HCT116 (cell line): ENCODE data around the gene PCNX1. TPM values are rescaled to one million over a fixed set of nuclear protein-coding genes. Genes with fewer than 3 reads are reported as not detected.
"Not testable (repeated sequence)": the region's sequence is repeated elsewhere in the genome, so short reads cannot be mapped to it uniquely, and the experiment has no call there.

Source experiments
- ATAC-seq: fragments of 200-7000 bp; cut with Tn5 transposase; 2 replicates; pipeline ENCODE4 v1.9.1; 2020; ENCODE audit warnings: mild to moderate bottlenecking, moderate library complexity
- BruUV-seq: library from RNA; stranded (reverse); fragments of 400-500 nt; replicated peaks from 2 replicates; lab custom pipeline; 2021; lab: Mats Ljungman, UMichigan
- CTCF ChIA-PET: fragments of 300-600 bp; sonication (Branson Sonifier 250); formaldehyde crosslinking; loops from one replicate; lab custom pipeline; 2021; ENCODE audit warnings: antibody characterized with exemption; lab: Charles Lee
- POLR2A ChIA-PET: fragments of 300-600, 350-600 bp; sonication (Branson Sonifier 250); formaldehyde crosslinking; loops from one replicate; lab custom pipeline; 2021; ENCODE audit warnings: antibody characterized with exemption; lab: Charles Lee
- RAD21 ChIA-PET, 2 experiments: fragments of 300-600 bp; sonication (Branson Sonifier 250); formaldehyde crosslinking; loops; one replicate each; lab custom pipeline; 2023; ENCODE audit warnings: low total read pairs in 2 of 2; ENCODE audit not compliant: uncharacterized antibody in 2 of 2, unreplicated experiment in 2 of 2, low non-redundant PET in 1 of 2; lab: Charles Lee
- DNase-seq: peaks from one replicate; pipeline ENCODE4 v3.0.0-alpha.2; 2010; ENCODE audit warnings: low read depth, low spot score
- H2AFZ ChIP-seq: fragments of 200-600 bp; shearing (Covaris generic), sonication (generic); 2 replicates; pipeline ENCODE4 v1.6.1; 2017; ENCODE audit warnings: low read depth, mixed run types, mixed read lengths, antibody characterized with exemption, low read length; ENCODE audit not compliant: poor library complexity, severe bottlenecking
- H3K27ac ChIP-seq: 2 replicates; pipeline ENCODE4 v1.5.1; 2012; ENCODE audit warnings: low read depth, low read length
- H3K27me3 ChIP-seq: fragments of 200-600 bp; sonication (generic); 2 replicates; pipeline ENCODE4 v1.6.1; 2016; ENCODE audit warnings: mixed run types, low read length, mixed read lengths; ENCODE audit not compliant: insufficient read depth
- H3K36me3 ChIP-seq, 2 experiments: fragments of 200-500 bp in 1 of 2; fragments of 200-600 bp in 1 of 2; sonication (Bioruptor generic) in 1 of 2; sonication (generic) in 1 of 2; 2 replicates each; pipeline versions ENCODE4 v1.5.1 to v1.6.1; 2014 to 2016; ENCODE audit warnings: low read length in 2 of 2, inconsistent platforms in 1 of 2, mixed read lengths in 1 of 2, mixed run types in 1 of 2; ENCODE audit not compliant: insufficient read depth in 2 of 2, control insufficient read depth in 1 of 2
- H3K4me1 ChIP-seq, 2 experiments: fragments of 200-600 bp in 1 of 2; sonication (generic) in 1 of 2; 2 replicates each; pipeline versions ENCODE4 v1.5.1 to v1.6.1; 2012 to 2017; ENCODE audit warnings: low read length in 2 of 2, inconsistent platforms in 1 of 2, mild to moderate bottlenecking in 1 of 2, mixed read lengths in 1 of 2, mixed run types in 1 of 2, moderate library complexity in 1 of 2; ENCODE audit not compliant: insufficient read depth in 2 of 2, control insufficient read depth in 1 of 2
- H3K4me2 ChIP-seq: fragments of 200-600 bp; sonication (generic); 2 replicates; pipeline ENCODE4 v1.6.1; 2017; ENCODE audit warnings: mixed run types, low read length, mixed read lengths
- H3K4me3 ChIP-seq, 2 experiments: fragments of 200-600 bp in 1 of 2; sonication (generic) in 1 of 2; replicated peaks in 1 of 2; 2 replicates each; pipeline ENCODE4 v1.5.1; 2011 to 2016; ENCODE audit warnings: low read length in 2 of 2, control low read depth in 1 of 2, low read depth in 1 of 2, mild to moderate bottlenecking in 1 of 2, mixed read lengths in 1 of 2, mixed run types in 1 of 2
- H3K79me2 ChIP-seq: fragments of 200-600 bp; sonication (generic); 2 replicates; pipeline ENCODE4 v1.6.1; 2017; ENCODE audit warnings: mild to moderate bottlenecking, mixed run types, low read length, moderate library complexity, mixed read lengths; ENCODE audit not compliant: insufficient read depth
- H3K9ac ChIP-seq: fragments of 200-600 bp; sonication (generic); 2 replicates; pipeline ENCODE4 v1.6.1; 2016; ENCODE audit warnings: low read length, mixed read lengths
- H3K9me2 ChIP-seq: fragments of 200-600 bp; sonication (generic), shearing (Covaris generic); 2 replicates; pipeline ENCODE4 v1.6.1; 2017; ENCODE audit warnings: mixed run types, mild to moderate bottlenecking, moderate library complexity; ENCODE audit not compliant: insufficient read depth
- H3K9me3 ChIP-seq, 2 experiments: fragments of 200-500 bp in 1 of 2; fragments of 200-600 bp in 1 of 2; sonication (Bioruptor generic) in 1 of 2; sonication (generic) in 1 of 2; 2 replicates each; pipeline ENCODE4 v1.6.1; 2014 to 2017; ENCODE audit warnings: low read length in 2 of 2, mixed read lengths in 2 of 2, inconsistent platforms in 1 of 2, low read depth in 1 of 2, mild to moderate bottlenecking in 1 of 2, mixed run types in 1 of 2, moderate library complexity in 1 of 2; ENCODE audit not compliant: control insufficient read depth in 1 of 2, insufficient read depth in 1 of 2
- H4K20me1 ChIP-seq: fragments of 200-600 bp; sonication (generic), shearing (Covaris generic); 2 replicates; pipeline ENCODE4 v1.6.1; 2017; ENCODE audit warnings: mixed run types, mild to moderate bottlenecking, moderate library complexity; ENCODE audit not compliant: insufficient read depth
- CBX3 ChIP-seq: IDR thresholded peaks from 2 replicates; pipeline ENCODE4 v1.6.1; 2012; ENCODE audit warnings: low read depth
- CEBPB ChIP-seq: IDR thresholded peaks from 2 replicates; pipeline ENCODE4 v1.6.1; 2012; ENCODE audit warnings: low read depth
- ELF1 ChIP-seq: IDR thresholded peaks from 2 replicates; pipeline ENCODE4 v1.6.1; 2012; ENCODE audit warnings: low read depth, borderline replicate concordance
- FOSL1 ChIP-seq: IDR thresholded peaks from 2 replicates; pipeline ENCODE4 v1.6.1; 2012; ENCODE audit warnings: low read depth
- JUND ChIP-seq: IDR thresholded peaks from 2 replicates; pipeline ENCODE4 v1.6.1; 2012
- SIN3A ChIP-seq: IDR thresholded peaks from 2 replicates; pipeline ENCODE4 v1.6.1; 2012; ENCODE audit warnings: low read depth
- SP1 ChIP-seq: IDR thresholded peaks from 2 replicates; pipeline ENCODE4 v1.6.1; 2012; ENCODE audit warnings: low read depth
- SRF ChIP-seq: IDR thresholded peaks from 2 replicates; pipeline ENCODE4 v1.6.1; 2012; ENCODE audit warnings: low read depth
- intact Hi-C: fragments of 100-400 bp; cut with micrococcal nuclease; formaldehyde crosslinking; loops from 2 replicates; pipeline ENCODE4 v1.10.0; 2022
- total RNA-seq: library from RNA; stranded (reverse); gene quantifications from one replicate; pipeline ENCODE4 v1.2.1, GENCODE V29; 2021; ENCODE audit not compliant: unreplicated experiment
- TF ChIP-seq, protein P1 (sequence below): IDR thresholded peaks from 2 replicates; pipeline ENCODE4 v1.6.1; 2012; ENCODE audit warnings: low read depth
- TF ChIP-seq, protein P2 (sequence below): IDR thresholded peaks from 2 replicates; pipeline ENCODE4 v1.6.1; 2012
- TF ChIP-seq, protein P3 (sequence below): IDR thresholded peaks from 2 replicates; pipeline ENCODE4 v1.6.1; 2011; ENCODE audit warnings: mild to moderate bottlenecking, low read length, moderate library complexity; ENCODE audit not compliant: insufficient replicate concordance; ENCODE audit errors: extremely low read depth

Gene PCNX1
- total RNA-seq, 1 experiment from 2014 or later: 52.2 TPM

DNA sequence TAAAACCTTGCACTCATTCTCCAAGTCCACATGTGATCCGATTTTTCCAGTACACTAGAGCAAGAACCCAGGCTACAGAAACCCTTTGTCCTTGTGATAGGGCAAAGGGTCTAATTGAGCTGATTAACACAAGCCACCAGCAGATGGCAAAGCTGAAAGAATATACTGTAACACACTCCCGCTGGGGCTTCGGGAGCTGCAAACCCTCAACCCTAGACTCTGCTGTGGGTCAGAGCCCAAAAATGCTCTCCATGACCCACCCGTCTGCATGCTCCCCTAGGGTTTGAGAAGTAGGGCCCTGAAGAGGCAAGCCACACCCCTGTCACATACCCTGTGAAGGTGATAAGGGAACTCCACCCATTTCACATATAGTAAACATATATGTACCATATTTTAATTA is 33.6 kb upstream of the PCNX1 start:
- Histone ChIP-seq H3K4me1 (no peaks in the 10 kb centered on the region), H3K9me2 (no peaks in the 10 kb centered on the region), H3K79me2 (no peaks in the 10 kb centered on the region), H3K9ac (no peak overlapping the region), H3K4me2 (no peak overlapping the region), H3K36me3 (no peaks in the 10 kb centered on the region), H3K9me3 (peaks cover 4 to 7% of the 10 kb centered on the region in 2 experiments; a peak in 2 of 4 replicates), H3K4me3 (no peak overlapping the region), H2AFZ (no peak overlapping the region), H3K27ac (no peak overlapping the region), H3K27me3 (no peaks in the 10 kb centered on the region), H4K20me1 (no peaks in the 10 kb centered on the region)
- POLR2A ChIA-PET: no interaction called here
- CTCF ChIA-PET: no interaction called here
- no peak for ATAC-seq
- intact Hi-C loops: no loop called here
- TF ChIP-seq CBX3 (no peak), ELF1 (no peak), FOSL1 (no peak), JUND (no peak), SIN3A (no peak), SRF (no peak), SP1 (no peak), CEBPB (no peak)
- TF ChIP-seq, protein P1, sequence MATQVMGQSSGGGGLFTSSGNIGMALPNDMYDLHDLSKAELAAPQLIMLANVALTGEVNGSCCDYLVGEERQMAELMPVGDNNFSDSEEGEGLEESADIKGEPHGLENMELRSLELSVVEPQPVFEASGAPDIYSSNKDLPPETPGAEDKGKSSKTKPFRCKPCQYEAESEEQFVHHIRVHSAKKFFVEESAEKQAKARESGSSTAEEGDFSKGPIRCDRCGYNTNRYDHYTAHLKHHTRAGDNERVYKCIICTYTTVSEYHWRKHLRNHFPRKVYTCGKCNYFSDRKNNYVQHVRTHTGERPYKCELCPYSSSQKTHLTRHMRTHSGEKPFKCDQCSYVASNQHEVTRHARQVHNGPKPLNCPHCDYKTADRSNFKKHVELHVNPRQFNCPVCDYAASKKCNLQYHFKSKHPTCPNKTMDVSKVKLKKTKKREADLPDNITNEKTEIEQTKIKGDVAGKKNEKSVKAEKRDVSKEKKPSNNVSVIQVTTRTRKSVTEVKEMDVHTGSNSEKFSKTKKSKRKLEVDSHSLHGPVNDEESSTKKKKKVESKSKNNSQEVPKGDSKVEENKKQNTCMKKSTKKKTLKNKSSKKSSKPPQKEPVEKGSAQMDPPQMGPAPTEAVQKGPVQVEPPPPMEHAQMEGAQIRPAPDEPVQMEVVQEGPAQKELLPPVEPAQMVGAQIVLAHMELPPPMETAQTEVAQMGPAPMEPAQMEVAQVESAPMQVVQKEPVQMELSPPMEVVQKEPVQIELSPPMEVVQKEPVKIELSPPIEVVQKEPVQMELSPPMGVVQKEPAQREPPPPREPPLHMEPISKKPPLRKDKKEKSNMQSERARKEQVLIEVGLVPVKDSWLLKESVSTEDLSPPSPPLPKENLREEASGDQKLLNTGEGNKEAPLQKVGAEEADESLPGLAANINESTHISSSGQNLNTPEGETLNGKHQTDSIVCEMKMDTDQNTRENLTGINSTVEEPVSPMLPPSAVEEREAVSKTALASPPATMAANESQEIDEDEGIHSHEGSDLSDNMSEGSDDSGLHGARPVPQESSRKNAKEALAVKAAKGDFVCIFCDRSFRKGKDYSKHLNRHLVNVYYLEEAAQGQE: no peak
- TF ChIP-seq, protein P2, sequence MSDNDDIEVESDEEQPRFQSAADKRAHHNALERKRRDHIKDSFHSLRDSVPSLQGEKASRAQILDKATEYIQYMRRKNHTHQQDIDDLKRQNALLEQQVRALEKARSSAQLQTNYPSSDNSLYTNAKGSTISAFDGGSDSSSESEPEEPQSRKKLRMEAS: no peak
- TF ChIP-seq, protein P3, sequence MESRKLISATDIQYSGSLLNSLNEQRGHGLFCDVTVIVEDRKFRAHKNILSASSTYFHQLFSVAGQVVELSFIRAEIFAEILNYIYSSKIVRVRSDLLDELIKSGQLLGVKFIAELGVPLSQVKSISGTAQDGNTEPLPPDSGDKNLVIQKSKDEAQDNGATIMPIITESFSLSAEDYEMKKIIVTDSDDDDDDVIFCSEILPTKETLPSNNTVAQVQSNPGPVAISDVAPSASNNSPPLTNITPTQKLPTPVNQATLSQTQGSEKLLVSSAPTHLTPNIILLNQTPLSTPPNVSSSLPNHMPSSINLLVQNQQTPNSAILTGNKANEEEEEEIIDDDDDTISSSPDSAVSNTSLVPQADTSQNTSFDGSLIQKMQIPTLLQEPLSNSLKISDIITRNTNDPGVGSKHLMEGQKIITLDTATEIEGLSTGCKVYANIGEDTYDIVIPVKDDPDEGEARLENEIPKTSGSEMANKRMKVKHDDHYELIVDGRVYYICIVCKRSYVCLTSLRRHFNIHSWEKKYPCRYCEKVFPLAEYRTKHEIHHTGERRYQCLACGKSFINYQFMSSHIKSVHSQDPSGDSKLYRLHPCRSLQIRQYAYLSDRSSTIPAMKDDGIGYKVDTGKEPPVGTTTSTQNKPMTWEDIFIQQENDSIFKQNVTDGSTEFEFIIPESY: no peak
- BruUV-seq: no TSS peak
- RAD21 ChIA-PET: no interaction called here
- no peak for DNase-seq

DNA sequence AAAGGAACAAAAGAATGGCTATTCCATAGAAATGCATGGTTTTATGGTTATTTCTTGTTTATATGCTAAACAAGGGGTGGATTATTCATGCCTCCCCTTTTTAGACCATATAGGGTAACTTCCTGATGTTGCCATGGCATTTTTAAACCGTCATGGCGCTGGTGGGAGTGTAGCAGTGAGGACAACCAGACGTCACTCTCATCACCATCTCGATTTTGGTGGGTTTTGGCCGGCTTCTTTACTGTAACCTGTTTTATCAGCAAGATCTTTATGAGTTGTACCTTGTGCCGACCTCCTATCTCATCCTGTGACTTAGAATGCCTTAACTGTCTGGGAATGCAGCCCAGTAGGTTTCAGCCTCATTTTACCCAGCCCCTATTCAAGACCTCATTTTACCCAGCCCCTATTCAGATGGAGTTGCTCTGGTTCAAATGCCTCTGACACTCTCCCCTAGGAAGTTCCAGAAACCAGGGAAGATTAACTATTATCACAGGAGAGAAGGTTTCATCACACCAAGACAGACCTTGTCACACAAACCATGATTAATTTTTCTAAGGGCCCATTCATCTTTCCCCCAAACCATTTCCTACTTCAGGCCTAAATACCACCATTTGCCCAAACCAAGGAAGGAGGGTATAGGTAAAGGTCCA is 31.3 kb upstream of the PCNX1 start:
- H3K27ac ChIP-seq, H2AFZ ChIP-seq, CTCF ChIA-PET, intact Hi-C loops, H3K36me3 ChIP-seq, H3K9me2 ChIP-seq, ATAC-seq, DNase-seq, RAD21 ChIA-PET, BruUV-seq, H3K9ac ChIP-seq, H3K27me3 ChIP-seq, H3K4me1 ChIP-seq, H3K9me3 ChIP-seq, H3K4me3 ChIP-seq, POLR2A ChIA-PET, H4K20me1 ChIP-seq, H3K79me2 ChIP-seq, H3K4me2 ChIP-seq: not testable (repeated sequence)
